GM21825 (cell line): ENCODE data around the gene TTC34.

Experiments used
- ATAC-seq: cut with Tn5 transposase; IDR thresholded peaks from one replicate; pipeline ENCODE4 v1.9.1; 2021; ENCODE audit warnings: mild to moderate bottlenecking, moderate library complexity; ENCODE audit not compliant: unreplicated experiment

The TTC34 gene, protein sequence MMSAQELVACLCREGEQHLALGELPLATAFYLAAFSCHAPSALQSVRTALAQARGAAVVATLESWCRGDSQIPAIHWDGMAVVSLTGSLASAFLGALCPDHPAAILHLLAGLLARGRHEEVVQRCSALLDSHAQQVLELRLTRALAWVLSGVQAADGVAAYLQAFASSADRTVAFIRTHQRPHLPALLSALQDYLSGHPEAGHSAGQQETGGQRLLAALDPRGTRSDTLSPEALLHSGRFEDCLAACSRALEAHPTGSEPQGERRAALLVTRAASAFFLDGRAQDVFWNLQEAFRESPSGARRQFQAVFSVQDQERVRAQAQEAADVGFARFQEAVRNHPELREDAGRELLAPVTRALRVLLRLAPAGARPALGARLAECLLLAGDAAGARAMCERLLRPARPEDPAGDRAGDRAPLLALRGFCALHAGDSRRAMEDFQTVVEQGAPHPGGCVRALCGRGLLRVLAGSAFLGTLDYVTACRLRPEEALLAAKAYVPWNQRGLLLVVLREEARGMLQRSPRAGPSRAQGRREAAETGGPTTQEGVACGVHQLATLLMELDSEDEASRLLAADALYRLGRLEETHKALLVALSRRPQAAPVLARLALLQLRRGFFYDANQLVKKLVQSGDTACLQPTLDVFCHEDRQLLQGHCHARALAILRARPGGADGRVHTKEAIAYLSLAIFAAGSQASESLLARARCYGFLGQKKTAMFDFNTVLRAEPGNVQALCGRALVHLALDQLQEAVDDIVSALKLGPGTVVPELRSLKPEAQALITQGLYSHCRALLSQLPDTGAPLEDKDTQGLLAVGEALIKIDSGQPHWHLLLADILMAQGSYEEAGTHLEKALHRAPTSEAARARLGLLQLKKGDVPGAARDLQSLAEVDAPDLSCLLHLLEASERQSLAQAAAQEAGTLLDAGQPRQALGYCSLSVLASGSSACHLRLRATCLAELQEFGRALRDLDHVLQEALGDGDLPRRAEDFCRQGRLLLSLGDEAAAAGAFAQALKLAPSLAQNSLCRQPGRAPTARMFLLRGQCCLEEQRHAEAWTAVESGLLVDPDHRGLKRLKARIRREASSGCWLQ

DNA sequence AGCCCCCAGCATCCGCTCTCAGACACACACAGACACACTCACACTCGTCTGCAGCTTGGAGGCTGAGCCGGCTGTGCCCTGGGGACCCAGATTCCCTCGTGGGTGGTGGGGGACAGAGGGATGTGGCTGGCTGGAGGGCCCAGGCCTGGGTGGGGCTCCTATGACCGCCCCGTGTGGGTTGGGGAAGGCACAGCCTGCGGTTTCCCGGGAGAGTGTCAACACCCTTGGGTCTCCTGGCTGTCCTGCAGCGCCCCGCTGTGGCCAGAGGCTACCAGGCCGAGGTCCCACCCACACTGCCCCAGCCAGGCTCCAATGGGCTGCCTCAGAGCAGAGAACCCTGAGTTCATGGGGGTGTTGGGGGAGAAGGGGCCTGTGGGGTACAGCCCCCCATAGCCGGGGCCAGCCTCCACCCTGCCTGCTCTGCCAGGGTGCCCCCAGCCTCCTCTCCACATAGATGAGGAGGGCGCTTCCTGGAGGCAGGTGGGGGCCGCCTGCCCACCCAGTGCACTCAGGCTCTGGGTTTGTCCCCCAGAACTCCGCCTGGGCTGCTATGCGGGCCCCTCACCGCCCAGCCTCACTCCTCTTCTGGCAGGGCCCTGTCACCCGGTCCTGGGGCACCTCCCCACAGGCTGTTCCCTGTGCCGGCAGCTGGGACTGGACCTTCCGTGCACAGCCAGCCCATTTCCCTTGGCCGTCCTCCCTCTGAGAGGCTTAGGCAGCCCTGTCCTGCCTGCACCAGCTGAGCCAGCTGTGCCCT lies at the start of gene TTC34:
Gene TTC34, minus strand, starts transcription at position 159 of the 757 bp plus-strand sequence. CDS start 866 bp downstream, outside the sequence.
- no peak for ATAC-seq

DNA sequence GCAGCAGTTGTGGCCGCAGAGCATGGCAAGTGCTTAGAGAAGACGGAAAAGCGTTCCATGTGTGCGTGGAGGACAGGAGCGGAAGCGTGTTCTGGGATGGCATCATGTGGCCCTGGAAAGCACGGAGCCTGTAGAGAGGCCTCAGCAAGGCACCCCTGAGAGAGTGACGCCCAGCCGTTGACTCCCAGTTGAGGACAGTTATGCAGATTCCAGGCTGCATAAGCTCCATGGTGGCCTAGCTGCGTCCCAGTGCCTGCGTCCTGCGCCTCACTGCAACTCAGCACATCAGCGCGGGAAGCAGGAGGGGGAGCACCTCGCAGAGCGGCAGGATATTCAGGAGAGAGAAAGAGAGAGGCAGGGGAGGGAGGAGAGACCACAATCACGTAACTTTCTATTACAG lies 49.0 kb upstream of the TTC34 start:
- no peak for ATAC-seq

DNA sequence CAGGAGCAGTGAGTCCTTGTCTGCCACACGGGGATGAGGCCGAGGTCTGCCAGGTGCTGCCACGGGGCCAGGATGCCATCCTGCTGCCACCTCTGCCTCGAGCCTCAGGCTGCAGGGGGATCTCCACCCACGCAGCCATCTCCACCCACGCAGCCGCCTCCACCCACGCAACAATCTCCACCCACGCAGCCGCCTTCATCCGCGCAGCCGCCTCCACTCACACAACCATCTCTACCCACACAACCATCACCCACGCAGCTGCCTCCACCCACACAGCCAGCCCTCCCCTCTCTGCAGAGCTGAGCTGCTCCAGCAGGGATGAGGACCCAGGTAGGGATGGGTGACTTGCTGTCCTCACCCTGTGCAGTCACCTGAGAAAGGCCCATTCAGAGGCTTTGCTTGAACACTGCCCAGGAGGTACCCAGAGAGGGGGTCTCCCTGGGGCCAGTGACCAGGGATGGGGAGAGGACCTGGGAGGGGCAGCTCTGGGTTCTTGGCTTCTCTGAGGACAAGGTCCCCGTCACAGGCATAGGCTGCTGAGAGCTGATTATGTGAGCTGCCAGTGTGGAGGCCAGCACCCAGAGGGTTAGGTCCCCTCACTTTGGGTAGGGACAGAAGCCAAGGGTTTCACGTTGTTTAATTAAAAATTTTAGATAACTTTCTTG lies 46.6 kb upstream of the TTC34 start:
- no peak for ATAC-seq

DNA sequence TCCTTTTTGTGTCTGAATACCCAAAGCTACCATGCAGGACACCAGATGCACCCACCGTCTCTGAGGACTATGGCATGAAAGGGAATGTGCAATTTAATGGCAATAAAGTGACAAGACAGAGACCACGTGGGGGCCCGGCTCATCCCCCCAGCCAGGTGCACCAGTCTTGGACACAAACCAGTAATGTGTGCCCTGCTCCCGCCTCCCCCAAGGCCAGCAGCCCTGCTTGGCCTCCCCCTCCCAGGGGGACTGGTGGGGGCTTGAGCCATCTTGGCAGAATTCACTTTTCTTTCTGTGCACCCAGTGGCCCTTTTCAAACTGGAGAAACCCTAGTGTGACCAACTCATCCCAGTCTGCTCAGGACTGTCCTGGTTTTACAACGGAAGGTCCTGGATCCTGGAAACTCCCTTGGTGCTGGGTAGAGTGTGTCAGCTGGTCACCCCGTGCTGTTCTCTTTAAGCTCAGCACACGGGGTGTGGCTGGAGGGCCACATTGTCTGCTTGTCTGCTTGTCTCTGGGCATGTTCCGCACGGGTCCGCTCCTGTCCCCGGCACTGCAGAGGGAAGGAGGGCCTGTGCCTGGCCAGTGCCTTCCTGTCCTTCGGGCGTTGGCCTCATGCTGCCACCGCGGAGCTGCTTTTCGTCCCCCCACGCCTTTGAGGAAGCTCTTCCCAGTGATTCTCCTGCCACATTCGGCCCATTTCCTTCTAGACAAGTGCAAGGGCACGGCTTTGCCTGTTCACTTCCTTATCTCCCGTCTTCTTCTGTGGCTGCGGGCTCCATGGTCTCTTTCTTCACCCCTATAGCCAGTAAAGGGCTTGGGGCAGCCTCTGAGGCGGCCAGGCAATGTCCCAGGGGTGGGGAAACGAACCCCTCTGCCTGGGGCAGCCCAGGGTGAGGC lies 45.8 kb upstream of the TTC34 start:
- ATAC-seq: no peak

DNA sequence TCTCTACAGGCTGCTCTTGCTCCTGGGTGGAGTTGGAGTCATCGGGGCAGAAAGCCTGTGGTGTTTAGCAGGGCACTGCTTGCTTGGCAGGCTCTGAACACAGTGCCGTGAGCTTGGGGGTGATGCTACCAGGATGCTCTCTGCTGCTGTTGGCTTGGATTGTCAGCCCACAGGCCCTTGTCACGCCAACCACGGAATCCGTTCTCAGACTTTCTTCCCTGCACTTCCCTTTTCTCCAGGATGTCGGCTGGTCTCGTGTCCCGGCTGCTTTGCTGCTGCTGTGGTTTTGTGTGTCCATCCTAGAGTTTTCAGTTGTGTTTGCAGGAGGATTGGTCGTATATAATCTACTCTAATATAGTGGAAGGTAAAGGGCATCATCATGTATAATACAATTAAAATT lies 44.4 kb upstream of the TTC34 start:
- ATAC-seq: no peak

DNA sequence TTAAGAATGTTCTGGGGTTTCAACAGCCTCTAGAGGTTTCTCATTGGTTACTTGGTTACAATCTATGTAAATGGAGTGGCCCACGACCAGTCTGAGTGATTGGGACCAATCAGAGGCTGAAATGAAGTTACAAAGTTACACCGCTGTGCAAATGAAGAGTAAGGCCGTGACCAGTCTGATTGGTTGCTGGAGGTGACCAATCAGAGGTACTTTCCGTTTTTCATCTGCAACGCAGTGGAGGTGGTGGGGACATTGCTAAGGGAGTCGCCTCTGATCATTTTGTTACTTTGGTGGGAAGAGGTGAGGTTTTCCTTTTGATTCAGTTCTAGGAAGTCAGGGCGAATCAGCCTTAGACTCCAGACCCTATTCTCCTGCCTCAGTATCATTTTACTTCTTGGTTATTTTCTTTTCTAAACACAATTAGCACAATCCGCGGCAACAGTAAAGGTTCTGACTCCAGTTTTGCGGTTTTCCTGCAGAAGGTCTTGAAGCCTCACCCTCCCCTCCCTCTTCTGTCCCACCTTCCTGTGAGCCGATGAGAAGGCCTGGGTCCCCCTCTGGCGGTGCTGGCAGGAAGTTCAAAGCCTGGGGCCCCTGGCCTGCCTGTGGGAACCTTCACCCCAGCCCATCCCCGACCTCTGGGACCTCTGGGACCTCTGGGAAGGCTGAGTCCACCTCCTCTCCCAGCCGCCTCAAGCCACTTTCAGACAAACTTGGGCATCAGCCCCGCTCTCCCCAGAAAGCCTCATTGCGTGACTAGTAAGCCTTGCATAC lies 38.7 kb upstream of the TTC34 start:
- ATAC-seq: no peak

DNA sequence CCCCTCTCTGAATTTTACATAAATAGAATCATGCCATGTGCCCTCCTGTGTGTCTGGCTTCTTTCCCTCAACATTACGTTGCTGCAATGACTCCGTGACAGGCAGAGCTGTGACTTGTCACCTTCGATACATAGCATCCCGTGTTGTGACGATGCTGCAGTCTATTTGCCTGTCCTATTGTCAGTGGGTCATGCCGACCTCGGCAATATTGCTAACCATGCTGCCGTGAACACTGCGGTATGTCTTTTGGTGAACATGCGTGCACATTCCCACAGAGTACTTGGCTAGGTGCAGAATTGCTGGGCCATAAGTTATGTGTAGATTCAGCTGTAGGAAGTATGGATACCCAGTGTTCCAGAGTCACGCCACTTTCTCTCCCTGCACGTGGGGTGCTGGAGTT lies 36.3 kb upstream of the TTC34 start:
- no peak for ATAC-seq

DNA sequence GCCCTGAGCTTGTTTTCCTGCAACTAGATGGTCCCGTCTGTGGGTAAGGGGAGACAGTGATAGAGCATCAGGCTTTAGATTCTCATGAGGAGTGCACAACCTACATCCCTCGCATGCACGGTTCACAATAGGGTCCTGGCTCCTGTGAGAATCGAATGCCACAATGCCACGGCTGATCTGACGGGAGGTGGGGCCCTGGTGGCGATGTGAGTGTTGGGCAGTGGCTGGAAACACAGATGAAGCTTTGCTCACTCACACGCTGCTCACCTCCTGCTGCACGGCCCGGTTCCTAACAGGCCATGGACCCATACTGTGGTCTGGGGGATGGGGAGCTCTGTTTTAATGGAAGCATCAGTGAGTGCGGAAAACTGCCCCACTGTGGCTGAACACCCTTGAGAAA lies 35.8 kb upstream of the TTC34 start:
- no peak for ATAC-seq

DNA sequence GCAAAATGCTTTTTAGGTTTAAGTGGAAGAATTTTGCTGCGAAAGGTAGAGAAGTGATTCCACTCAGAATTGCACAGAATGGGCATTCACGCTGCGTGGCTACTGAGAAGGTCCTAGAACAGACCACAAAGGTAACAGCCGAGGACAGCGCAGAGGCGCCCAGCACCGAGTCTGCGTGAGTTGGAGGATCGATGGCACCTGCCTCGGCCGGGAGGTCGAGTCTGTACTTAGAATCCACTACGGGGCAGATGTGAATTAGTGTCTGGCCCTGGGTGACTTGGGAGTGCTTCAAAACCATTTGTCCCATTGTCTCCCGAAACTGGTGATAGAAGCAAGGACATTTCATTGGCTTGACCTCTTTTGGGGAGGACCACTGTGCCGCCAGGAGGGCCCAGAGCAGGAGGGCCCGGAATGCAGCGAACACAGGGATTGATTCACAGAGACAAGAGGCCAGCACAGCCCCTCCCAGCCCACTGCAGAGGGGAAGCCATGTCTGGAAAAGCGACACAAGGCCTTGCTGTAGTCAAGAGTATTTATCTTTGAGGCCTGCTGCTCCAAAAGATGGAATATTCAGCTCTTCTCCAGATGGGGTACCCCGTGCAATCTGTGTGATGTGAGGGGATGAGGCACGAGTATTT lies 35.0 kb upstream of the TTC34 start:
- ATAC-seq: no peak

DNA sequence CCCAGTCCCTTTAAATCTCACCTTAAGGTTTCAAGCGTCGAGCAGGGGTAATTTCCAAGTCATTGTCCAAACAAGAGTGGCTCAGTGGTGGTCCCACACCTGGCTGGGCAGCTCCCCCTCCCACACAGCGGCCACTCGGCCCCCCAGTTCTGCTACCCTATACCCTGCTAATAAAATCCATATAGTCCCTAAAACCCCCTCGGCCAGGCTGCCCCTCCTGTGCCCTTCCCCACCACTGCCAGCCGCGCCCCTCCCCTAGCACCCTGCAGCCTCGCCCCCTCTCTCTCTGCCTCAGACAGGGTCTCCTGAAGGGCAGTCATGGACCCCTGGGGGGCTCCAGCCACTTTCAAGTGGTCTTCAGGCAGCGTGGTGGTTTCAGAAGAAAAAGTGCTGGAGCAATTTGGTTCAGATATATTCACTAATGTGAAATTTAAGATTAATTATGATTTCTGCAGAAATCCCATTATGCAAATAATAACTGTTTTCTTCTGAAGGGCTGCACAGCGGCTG lies 34.2 kb upstream of the TTC34 start:
- ATAC-seq: no peak

DNA sequence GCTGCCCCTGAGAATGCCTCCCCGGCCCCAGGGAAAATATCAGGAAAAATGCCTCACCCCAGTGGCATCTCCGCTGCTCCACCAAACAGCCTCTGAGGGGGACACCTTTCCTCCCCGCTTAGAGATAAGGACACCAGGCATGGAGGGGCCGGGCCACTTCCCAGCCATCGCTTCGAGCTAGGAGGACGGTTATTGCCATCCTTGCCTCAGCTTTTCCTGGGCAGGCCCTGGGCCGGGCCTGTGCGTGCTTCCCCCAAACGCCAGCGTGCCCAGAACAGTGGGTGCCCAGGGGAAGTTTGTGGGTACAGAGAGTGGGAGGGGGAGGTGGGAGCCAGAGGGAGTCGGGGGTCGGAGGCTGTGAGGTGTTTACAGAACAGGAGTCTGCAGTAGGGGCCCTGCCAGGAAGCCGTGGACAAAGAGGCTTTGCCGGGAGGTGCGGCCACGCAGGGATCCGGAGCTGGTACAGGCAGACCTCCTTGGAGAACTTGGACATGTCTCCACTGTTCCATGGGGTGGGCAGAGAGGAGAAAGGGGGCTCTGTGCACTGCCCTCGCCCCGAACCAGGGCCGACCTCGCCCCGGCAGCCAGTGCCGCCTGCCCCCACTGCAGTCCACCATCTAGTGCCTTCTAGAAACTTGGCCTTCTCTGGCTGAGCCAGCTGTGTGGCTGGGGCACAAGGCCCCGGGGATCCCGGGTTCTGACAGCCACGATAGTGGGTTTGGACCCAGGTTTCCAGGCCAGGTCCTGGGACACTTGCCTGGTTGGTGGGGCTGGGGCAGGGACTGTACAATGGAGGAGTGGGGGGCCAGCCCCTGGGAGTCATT lies 33.5 kb upstream of the TTC34 start:
- no peak for ATAC-seq

DNA sequence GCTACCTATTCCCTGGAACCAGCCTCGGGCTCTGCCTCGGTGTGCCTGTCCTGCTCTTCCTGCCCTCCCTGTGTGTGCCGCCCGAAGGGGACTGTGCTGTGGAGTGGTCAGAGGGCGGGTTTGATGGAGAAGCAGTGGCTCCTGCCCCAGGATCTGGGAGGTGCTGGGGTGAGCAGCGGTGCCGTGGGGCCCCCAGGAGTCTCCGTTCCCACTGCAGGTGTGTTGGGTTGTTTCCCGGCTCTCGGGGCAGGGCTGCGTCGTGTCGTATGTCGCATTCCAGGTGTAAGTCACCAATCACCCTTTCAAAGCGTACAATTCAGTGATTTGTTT lies 32.6 kb upstream of the TTC34 start:
- no peak for ATAC-seq

DNA sequence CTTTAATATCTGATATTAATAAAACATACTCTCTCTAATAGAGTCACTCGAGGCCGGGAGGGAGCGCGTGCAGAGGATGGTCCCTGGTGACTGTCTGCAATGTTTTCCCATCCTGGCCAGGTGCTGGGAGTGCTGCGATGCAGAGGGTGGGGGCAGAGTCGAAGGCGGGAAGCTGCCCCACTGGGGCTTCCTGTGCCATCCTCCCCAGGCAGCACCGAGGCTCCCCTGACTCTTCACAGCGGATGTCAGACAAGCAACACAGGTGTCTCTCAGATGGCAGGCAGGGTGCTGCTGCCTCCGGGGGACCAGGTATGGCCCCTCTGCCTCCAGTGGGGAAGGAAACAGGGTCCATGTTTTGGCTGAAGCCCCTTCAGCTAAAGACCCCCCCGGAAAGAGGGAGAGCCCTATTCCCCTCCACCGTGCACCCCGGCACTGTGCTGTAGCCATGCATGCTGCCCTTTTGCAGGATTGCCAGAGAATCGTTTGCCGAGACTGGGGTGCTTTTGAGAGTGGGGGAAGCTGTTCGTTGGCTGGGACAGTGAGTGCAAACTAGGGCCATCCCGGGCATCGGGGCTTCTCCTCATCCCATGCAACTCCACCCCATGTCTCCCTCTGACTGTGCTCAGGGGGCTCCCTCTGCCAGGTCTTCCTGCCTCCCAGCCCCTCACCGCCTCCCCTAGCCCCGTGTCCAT lies 32.1 kb upstream of the TTC34 start:
- ATAC-seq: no peak

DNA sequence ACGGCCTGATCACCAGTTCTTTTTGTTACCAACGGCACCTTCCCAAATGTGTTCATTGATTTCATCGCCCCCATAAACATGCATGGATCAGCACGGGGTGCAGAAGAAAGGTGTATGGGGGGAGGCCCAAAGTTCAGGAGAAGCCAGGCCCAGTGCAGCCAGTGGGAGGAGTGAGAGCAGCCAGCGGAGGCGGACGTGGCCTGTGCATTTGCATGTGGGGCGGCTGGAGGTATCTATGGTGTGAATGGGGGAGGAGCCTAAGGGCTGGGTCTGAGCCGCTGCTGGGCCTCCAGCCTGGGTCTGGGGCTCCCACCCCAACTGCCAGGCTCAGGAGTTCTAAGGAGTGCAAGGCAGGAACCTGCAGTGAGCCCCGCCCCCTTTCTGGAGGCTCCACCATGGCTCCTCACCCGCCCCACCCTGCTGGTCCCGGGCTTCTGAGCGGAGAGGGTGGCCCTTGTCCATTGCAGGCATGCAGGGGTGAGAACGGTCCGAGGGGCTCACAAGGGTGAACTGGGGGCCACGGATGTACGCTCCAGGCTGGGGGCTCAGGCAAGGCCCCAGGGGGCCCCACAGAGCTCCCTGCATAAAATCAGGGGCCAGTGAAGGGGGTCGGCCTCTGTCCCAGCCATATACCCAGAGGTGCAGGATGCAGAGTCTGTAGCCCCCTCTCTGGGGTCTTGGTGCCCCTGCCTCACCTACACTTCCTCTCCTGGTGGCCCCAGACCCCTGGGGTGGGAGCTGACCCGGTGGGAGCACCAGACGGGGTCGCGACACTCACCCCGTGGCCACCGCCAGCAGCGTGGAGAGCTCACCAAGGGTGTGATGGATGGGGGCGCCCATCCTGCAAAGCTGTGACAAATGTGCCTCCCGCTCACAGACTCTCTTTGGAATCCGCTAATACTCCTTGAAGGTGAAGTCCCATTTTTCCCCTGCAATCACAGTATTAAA lies 31.3 kb upstream of the TTC34 start:
- no peak for ATAC-seq

DNA sequence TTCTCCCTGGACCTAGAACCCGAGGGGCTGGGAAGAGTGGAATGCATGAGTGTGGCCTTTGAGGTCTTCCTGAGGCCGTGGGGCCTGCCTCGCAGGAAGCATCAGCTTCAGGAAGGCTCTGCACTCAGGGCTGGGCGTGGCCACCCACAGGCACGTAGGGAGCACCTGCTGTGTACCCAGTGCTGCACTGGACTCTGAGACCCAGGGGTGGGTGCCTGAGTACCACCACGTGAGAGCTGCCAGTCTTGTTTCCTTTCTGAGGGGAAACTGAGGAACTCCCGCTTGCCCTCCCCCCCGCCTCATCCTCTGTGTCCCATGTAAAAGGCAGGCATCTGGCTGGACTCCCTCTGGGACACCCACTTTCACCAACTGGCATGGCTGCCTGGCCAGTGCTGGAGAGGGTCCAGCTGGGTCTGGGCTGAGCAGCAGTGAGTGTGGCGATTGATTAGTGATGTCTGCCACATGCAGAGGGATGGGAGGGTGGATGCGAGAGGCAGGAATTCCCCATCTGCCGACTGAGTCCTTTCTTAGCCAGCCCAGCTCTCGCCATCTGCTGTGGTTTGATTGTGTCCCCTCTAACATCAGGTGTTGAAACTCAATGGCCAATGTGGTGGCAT lies 30.2 kb upstream of the TTC34 start:
- ATAC-seq: no peak
